HG02610 (cell line): ENCODE data around the gene GSTK1.
"Not testable (repeated sequence)": the region's sequence is repeated elsewhere in the genome, so short reads cannot be mapped to it uniquely, and the experiment has no call there.

Experiments
- ATAC-seq: cut with Tn5 transposase; IDR thresholded peaks from one replicate; pipeline ENCODE4 v1.9.1; 2021; ENCODE audit warnings: mild to moderate bottlenecking, moderate library complexity; ENCODE audit not compliant: unreplicated experiment

GSTK1 gene

DNA sequence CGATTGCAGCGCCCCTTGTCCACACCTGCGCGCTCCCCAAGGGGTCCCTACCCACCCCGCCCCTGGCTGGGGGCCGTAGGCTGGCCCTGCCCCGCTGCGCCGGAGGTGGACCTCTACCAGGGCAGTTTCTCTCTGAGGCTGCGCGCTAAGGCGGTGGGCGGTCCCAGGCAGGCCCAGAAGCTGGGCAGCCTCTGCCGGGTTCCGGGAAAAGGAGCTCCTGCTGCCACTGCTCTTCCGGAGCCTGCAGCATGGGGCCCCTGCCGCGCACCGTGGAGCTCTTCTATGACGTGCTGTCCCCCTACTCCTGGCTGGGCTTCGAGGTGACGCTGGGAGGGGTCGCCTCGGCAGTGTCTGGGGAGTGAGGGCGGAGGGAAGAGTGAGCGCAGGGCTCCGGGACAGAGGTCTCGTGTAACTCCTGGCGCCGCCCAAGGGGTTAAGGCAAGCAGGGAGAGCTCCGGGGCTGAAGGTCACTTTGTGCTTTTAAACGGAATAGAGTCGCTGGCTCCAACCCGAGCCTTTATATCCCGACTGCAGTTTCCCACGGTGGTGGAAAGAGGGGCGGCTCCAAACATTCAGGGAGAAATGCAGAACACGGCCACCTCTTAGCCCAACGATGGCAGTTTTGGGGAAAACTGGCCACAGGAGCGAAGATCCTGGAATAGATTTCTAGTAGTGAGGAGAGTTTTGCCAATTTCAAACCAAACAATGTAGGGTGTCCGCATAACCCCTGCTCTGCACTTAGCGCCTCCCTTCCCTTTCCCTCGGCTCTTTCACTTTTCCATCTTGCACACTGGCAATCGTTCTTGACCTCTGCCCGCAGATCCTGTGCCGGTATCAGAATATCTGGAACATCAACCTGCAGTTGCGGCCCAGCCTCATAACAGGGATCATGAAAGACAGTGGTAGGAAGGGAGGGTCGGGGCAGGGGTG is at the start of gene GSTK1:
Gene GSTK1, plus strand, starts transcription at position 176 of the 930 bp plus-strand sequence. Its CDS starts 73 bp downstream, at position 249.
- peak; percentile 99 for ATAC-seq

DNA sequence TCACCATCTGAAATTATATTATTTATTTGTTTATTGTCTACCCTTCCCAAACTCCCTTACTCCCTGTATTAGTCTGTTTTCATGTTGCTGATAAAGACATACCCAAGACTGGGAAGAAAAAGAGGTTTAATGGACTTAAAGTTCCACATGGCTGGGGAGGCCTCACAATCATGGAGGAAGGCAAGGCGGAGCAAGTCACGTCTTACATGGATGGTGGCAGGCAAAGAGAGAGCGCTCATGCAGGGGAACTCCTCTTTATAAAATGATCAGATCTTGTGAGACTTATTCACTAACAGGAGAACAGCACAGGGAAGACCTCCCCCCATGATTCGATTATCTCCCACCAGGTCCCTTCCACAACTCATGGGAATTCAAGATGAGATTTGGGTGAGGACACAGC is 49.8 kb upstream of the GSTK1 start:
- not testable (repeated sequence) for ATAC-seq

DNA sequence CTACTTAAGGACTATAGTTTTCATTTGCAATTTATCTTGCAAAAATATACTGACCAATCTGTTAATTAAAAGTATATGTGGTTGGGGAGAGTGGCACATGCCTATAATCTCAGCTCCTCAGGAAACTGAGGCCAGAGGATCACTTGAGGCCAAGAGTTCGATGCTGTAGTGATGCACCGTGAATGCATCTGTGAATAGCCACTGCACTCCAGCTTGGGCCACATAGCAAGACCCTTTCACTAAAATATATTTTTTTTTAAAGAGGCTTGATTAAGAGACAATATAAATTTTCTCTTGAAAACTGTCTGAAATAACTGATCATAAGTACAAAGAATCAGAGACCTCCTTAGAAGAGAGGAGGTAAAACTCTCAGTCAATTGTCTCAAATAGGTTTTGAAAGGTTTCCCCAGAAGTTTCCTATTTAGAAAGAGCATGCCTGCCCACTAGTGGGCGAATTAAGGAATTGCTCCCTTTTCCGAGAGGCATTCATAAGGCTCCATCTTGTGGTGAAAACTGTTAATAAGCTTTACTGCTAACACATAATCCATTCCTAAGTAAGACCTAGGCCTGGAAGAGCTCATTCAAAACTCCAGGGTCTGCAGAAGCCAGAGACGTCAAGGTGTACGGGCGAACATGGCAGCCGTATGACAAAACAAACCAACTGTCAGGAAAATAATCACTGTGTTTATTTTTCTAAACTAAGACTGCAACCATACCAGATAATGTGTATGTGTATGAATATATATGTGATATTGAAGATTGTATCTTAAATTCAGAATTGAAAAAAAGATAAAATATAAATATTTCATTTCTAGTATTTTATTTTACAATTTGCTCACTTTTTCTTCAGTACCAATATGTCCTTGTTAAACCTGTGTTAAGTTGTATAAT is 48.2 kb upstream of the GSTK1 start:
- peak; percentile 82 for ATAC-seq

DNA sequence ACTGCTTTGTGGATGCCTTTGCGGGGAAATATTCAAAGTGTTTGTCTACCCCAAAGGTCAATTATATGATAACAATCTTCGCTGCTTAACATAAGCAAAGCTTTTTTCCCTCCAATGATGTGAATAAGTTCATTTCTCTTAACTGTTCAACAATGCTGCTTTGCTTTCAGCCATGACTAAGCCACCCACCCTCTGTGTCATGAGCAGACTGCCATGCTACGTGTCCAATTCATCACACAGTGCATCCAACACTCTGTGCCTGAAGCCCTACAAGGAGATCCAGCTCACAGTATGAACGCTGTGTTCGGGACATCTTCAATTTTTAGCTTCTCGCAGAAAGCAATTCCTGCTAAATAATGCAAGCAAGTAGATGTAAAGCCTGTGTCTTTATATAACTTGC is 47.1 kb upstream of the GSTK1 start:
- no peak for ATAC-seq

DNA sequence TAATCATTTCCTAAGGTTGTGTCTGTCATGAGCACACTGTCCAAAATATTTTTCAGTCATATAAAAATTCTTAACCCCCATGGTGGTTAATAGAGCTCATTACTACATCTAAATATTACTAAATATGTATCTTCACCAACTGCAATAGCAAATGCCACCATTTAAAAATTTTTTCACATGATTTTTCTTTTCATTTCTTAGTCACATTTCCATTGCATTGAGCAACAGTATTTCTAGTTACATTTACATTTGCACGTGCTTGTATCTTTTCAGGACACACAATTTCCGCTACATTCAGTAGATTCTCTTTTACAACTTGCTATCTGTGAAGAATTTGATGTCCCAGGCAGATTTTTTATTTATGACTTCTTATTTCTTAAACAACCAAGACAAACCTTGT is 46.6 kb upstream of the GSTK1 start:
- no peak for ATAC-seq

DNA sequence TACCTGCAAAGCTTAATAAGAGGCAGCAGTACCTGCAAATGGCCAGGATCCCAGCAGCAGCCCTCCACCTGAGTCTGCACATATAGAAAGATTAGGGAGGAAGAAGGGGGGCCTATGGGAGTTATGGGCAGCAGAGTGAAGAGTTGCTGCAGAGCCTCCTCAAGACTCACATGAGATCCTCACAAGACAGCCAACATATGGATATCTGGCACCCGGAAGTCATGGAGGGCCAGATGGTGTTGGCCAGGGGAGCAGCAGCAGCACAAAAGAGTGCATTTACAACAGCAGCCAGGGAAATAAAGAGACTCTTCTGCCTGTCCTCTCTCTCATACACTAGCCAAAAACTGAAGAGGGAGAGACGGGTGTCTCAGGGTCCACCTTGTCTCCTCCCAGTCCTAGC is 45.4 kb upstream of the GSTK1 start:
- no peak for ATAC-seq

DNA sequence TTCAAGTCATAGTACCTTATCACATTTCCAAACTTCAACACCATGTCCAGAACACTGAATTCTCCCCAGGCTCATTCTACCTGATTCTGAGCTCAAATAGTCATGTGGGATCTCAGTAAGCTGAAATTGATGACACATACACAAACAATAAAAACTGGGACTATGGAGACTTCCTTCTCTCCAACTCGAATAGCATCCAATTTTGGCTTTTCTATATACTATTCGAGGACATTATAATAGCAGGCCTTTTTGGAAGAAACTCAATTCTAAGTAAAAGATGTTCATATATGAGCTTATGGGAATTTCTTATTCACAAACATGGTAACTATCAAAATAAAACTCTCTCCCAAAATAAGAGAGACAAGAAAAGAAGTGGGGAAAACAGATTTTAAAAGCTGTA is 42.0 kb upstream of the GSTK1 start:
- ATAC-seq = no peak

DNA sequence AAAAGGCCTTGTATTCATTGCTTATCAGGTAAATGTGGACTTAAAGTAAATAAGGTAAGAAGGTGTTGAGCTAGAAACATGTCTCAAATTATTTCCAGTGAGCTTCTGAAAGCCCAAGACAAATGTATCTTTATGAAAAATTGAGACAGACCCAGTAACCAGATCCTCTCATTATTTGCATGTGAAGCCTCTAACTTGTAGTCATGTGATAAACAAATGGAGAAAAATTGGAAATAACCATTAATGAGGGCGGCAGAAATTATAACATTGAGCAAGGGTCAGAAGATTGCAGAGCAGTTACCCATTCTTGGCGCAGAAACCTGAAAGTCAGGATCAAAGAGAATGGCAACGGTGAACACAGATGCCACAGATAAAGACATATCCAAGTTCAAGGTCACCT is 41.5 kb upstream of the GSTK1 start, which contains the start of gene TAS2R40:
Gene TAS2R40, plus strand, starts transcription at position 301 of the 400 bp plus-strand sequence. Its CDS starts 42 bp downstream, at position 343.
- no peak for ATAC-seq

DNA sequence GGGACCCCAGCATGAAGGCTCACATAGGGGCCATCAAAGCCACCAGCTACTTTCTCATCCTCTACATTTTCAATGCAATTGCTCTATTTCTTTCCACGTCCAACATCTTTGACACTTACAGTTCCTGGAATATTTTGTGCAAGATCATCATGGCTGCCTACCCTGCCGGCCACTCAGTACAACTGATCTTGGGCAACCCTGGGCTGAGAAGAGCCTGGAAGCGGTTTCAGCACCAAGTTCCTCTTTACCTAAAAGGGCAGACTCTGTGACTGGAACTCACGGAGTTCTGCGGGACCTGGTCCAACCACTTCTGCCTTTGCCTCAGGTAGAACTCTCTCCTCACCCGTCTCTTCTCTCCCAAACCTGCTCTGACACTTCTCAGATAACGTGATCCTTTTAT is 40.5 kb upstream of the GSTK1 start:
- ATAC-seq = no peak

DNA sequence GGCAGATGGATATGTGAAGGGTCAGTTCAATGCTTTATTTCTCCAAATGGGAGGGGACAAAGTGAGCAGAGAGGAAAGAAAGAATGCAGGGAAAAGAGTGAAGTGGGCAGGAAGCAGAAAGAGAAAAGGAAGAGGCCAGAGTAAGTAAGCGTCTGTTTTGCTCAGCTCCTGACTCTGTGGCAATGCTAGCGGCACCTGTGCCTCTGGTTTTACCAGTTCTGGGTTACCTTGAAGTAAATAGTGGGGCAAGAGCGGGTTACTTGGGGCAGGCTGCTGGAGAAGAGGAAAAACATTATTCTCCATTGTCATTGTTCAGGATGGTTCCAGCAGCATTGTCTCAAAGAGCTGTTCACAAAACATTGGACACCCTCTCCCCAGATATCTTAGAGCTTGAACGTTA is 39.5 kb upstream of the GSTK1 start:
- ATAC-seq = no peak

DNA sequence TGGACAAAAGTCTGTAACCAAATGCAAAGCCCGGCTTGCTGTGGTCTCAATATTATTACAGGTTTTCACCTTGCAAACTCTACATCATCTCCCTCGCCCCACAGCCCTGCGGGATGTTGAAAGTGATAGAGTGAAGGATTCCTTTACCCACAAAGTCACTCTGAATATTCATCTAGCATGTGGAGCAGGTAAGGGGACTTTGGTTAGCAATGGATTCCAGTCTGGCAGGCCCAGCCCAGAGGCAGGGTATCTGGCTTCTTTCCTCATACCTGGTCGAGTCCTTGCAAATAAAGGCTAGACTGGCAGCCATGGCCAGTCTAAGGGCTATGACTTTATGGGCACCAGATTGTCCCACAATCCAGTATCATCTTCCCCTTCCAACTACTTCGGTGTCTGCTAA is 38.2 kb upstream of the GSTK1 start:
- no peak for ATAC-seq

DNA sequence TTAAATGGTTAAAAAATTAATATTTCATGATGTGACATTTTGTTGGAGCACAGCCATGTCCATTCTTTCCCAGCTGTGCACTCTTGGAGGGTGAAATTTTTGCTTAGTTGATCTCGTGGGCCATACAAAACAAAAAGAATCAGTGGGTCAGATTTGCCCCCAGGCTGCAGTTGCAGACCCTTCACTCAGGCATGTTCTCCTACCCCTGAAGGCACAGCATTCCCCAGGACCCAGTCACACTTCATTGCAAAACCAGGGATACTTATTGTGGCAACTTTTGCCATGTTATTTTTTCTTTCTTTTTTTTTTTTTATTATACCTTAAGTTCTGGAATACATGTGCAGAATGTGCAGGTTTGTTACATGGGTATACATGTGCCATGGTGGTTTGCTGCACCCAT is 35.4 kb upstream of the GSTK1 start:
- no peak for ATAC-seq

DNA sequence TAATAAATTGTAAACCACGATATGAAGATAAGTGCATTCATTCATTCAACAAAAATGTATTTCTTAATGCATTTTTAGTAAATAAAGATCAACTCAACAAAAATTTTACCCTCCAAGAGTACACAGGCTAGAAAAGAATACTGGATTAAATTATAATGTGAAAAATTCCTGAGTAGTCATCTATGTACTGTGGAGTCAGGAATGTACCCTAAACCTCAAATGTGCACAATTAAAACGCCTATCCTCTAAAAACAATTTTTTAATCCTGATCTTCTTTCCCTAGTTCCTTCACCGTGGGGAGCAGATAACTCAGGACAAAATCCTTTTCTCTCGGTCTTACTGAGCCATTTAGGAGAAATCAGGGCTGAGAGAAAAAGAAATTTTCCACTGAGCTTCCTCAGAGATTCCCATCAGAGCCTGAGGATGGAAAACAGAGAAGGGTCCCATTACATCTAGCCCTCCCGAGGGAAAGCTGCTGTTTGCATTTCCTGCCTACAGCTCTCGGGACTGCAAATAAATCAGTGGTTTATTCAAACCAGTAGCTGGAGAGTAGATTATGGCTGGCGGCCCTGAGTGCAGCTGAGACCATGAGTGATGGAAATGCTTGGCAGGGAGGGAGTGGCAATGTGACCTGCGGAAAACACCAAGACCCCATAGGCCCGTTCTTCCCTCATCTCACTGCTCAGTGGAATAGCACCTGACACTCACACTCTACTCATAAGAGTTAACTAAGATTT is 34.0 kb upstream of the GSTK1 start:
- ATAC-seq = no peak

DNA sequence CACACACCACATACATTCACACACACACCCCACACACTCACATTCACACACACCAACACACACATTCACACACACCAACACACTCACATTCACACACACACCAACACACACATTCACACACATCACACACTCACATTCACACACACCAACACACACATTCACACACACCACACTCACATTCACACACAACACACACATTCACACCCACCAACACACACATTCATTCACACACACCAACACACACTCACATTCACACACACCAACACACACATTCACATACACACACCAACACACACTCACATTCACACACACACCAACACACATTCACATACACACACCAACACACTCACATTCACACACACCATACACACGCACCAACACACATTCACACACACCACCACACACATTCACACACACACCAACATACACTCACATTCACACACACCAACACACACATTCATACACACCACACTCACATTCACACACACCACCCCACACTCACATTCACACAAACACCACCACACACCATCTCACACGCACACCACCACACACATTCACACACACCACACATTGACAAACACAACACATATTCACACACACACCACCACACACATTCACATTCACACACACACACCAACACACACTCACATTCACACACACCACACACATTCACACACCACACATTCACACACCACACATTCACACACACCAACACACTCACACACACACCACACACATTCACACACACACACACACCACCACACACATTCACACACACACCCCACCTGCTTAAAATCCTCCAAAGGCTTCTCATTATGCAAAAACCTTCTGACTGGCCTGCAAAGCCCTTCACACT is 32.4 kb upstream of the GSTK1 start:
- no peak for ATAC-seq

DNA sequence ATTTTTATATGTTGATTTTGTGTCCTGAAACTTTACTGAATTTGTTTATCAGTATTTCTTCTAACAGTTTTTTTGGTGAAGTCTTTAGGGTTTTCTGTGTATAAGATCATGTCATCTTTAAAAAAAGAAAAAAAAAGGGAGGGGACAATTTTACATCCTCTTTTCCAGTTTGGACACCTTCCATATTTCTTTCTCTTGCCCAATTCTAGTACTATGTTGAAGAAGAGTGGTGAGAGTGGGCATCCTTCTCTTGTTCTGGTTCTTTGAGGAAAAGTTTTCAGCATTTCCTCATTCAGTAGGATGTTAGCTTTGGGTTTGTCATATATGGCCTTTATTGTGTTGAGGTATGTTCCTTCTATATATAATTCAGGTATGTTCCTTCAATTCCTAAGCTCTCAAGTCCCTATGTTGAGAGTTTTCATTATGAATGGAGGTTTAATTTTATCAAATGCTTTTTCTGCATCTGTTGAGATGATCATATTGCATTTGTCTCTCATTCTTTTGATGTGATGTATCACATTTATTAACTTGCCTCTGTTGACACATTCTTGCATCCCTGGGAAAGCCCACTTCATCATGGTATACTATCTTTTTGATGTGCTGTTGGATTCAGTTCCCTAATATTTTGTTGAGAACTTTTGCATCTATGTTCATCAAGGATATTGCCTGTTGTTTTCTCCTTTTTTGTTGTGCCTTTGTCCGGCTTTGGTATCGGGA is 29.3 kb upstream of the GSTK1 start:
- ATAC-seq = no peak

DNA sequence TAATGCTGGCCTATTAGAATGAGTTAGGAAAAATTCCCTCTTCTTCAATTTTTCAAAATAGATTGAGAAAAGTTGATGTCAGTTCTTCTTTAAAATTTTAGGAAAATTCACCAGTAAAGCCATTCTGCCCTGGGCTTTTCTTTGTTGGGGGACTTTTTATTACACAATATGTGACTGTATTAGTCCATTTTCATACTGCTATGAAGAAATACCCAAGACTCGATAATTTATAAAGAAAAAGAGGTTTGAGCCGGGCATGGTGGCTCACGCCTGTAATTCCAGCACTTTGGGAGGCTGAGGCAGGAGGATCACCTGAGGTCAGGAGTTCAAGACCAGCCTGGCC is 28.7 kb upstream of the GSTK1 start:
- no peak for ATAC-seq

DNA sequence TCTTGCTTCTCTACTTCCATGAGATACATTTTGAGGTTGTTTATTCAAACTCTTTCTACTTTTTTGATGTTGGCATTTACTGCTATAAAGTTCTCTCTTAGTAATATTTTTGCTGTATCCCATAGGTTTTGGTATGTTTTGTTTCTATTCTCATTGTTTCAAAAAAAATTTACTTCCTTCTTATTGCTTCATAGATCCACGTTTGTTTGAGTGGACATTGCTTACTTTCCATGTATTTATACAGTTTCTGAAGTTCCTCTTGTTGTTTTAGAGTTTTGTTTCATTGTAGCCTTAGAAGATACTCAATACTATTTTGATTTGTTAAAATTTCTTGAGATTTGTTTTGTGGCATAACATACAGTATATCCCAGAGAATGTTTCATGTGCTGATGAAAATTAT is 27.7 kb upstream of the GSTK1 start:
- no peak for ATAC-seq

DNA sequence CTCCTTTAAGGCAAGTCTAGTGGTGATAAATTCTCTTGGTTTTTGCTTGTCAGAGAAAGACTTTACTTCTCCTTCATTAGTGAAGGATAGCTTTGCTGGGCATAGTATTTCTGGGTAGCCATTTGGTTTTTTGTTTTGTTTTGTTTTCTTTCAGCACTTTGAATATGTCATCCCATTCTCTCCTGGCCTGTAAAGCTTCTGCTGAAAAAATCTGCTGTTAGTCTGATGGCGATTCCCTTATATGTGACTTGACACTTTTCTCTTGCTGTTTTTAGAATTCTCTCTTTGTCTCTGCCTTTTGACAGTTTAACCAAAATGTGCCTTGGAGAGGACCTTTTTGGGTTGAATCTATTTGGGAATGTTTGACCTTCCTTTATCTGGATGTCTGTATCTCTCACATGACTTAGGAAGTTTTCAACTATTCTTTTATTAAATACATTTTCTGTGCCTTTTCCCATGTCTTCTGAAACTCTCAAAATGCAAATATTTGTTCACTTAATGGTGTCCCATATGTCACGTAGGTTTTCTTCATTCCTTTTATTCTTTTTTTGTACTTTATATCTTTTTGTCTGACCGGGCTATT is 26.7 kb upstream of the GSTK1 start:
- ATAC-seq = no peak

DNA sequence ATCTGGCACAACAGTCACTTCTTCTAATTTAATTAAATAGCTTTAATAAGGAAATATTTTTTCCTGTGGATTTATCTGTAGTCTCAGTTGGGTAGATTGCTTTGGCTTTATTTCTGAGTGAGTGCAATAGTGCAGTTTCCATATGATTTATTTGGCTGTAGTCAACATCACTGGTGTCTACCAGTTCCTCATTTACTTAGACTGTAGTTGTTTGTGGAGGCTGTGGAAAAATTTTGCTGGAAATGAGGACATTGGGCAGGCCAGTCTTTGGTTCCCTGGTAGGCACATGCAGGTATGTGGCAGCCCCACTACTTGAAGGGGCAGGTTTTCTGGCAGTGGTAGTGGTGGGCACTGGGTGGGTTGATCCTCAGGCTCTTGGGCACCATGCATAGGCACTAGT is 25.9 kb upstream of the GSTK1 start:
- no peak for ATAC-seq
